Measurements from ENCODE around the gene TCEANC2.

DNA sequence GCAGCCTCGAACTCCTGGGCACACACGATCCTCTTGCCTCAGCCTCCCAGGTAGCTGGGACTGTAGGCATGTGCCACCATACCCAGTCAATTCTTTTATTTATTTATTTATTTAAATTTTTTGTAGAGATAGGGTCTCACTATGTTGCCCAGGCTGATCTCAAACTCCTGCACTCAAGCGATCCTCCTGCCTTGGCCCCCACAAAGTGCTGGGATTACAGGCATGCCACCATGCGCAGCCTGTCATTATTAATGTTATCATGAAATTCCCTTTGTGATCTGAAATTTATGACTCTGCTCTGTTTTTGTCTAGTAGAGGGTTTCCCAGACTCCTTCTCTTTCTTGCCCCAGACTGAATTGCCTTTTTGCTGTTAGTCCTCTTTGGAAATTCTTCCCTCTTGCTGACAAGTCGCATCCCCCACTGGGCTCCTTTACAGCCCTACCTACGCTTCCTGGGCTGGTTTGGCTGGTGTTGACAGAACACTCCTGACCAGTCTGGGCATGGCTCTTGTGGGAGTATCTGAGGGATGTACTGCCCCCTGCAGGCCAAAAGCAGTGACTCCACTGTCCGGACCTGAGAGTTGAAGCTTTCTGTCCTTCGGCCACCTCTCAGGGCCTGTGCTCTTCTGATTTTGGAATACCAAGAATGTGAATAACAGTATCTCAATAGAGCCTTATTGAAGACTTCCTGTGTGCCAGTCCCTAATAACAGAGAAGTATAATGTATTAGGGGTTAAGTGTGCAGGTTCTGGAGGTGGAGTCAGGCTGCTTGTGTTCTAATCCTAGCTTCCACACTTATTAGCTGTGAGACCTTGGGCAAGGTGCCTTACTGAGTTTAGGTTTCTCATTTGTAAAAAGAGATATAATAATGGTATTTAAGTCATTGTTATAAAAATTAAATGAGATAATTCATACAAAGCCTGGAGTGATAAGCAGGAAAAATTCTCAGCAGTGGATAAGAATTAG, 28.2 kb downstream of the TCEANC2 start:
- TF ChIP-seq, protein P1, sequence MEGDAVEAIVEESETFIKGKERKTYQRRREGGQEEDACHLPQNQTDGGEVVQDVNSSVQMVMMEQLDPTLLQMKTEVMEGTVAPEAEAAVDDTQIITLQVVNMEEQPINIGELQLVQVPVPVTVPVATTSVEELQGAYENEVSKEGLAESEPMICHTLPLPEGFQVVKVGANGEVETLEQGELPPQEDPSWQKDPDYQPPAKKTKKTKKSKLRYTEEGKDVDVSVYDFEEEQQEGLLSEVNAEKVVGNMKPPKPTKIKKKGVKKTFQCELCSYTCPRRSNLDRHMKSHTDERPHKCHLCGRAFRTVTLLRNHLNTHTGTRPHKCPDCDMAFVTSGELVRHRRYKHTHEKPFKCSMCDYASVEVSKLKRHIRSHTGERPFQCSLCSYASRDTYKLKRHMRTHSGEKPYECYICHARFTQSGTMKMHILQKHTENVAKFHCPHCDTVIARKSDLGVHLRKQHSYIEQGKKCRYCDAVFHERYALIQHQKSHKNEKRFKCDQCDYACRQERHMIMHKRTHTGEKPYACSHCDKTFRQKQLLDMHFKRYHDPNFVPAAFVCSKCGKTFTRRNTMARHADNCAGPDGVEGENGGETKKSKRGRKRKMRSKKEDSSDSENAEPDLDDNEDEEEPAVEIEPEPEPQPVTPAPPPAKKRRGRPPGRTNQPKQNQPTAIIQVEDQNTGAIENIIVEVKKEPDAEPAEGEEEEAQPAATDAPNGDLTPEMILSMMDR (IDR thresholded peaks at IDR 0.05 in 4 of 5, conservative IDR thresholded peaks at IDR 0.05 in 1 of 5), result peak in 4 of 5 experiments; percentile 49 to 66 (median 56)
- no peak for TF ChIP-seq POLR2A (IDR thresholded peaks at IDR 0.05)
